Retinal pigment epithelial cell (primary cell): ENCODE measurements around the gene VPS13D.

ENCODE experiments used
- DNase-seq: peaks from one replicate; pipeline ENCODE4 v3.0.0-alpha.2; 2010; ENCODE audit warnings: low read depth
- H3K4me3 ChIP-seq: 2 replicates; pipeline ENCODE4 v1.5.1; 2011; ENCODE audit warnings: mild to moderate bottlenecking, low read length, control low read depth, moderate library complexity
- CTCF ChIP-seq: conservative IDR thresholded peaks from 2 replicates; pipeline ENCODE4 v1.5.1; 2011; ENCODE audit warnings: low read depth, low read length, control low read depth, inconsistent platforms

Gene VPS13D

GRCh38 chr1:12434174-12434573 is 204.3 kb downstream of the VPS13D start:
- DNase-seq: peak; percentile 73
- no peak overlapping the region for H3K4me3 ChIP-seq
- TF ChIP-seq CTCF: no peak

- no peak overlapping the region for H3K4me3 ChIP-seq
- peak; percentile 70 for DNase-seq
- no peak for TF ChIP-seq CTCF
These were observed 204.9 kb downstream of the VPS13D start for GRCh38 chr1:12434686-12435085.

GRCh38 chr1:12435639-12436344 is 206.0 kb downstream of the VPS13D start:
- peak; percentile 70 for DNase-seq
- no peak for TF ChIP-seq CTCF
- no peak overlapping the region for H3K4me3 ChIP-seq

GRCh38 chr1:12436345-12436658 is 206.5 kb downstream of the VPS13D start:
- TF ChIP-seq CTCF: no peak
- no peak overlapping the region for H3K4me3 ChIP-seq
- no peak for DNase-seq

- TF ChIP-seq CTCF: no peak
- DNase-seq: no peak
These were observed 207.2 kb downstream of the VPS13D start for GRCh38 chr1:12436817-12437599.

GRCh38 chr1:12437629-12438028 is 207.8 kb downstream of the VPS13D start:
- DNase-seq: no peak
- no peak for TF ChIP-seq CTCF

More at GRCh38 chr1:12436817-12437599, 207.2 kb downstream of the VPS13D start:
- H3K4me3 ChIP-seq: no peak overlapping the region

GRCh38 chr1:12438349-12438924 is 208.6 kb downstream of the VPS13D start:
- DNase-seq: no peak
- TF ChIP-seq CTCF: no peak

More at GRCh38 chr1:12437629-12438028, 207.8 kb downstream of the VPS13D start:
- no peak overlapping the region for H3K4me3 ChIP-seq

More at GRCh38 chr1:12438349-12438924, 208.6 kb downstream of the VPS13D start:
- H3K4me3 ChIP-seq: no peak overlapping the region
